NCI-H2227 (cell line): ENCODE results near the gene DSCAM.

Experiments used
- DNase-seq: peaks from one replicate; lab custom pipeline; 2025; ENCODE audit not compliant: unreplicated experiment; lab: John Stamatoyannopoulos, UW

Gene DSCAM

GRCh38 chr21:40839521-40839920, 7.4 kb downstream of the DSCAM start:
- DNase-seq, result no peak

- DNase-seq, result no peak
These were observed 9.5 kb downstream of the DSCAM start for GRCh38 chr21:40837456-40837855.

GRCh38 chr21:40835184-40835694, 11.7 kb downstream of the DSCAM start:
- DNase-seq, result no peak

GRCh38 chr21:40833184-40833583, 13.8 kb downstream of the DSCAM start:
- no peak for DNase-seq

GRCh38 chr21:40832316-40832715, 14.6 kb downstream of the DSCAM start:
- no peak for DNase-seq

GRCh38 chr21:40830836-40831235, 16.1 kb downstream of the DSCAM start:
- no peak for DNase-seq

- DNase-seq, result no peak
These were observed 17.2 kb downstream of the DSCAM start for GRCh38 chr21:40829791-40830190.

- DNase-seq, result no peak
These were observed 17.6 kb downstream of the DSCAM start for GRCh38 chr21:40829308-40829707.

- DNase-seq, result no peak
These were observed 19.4 kb downstream of the DSCAM start for GRCh38 chr21:40827509-40827908.

GRCh38 chr21:40819071-40819900, 27.7 kb downstream of the DSCAM start:
- DNase-seq, result no peak

GRCh38 chr21:40813918-40814317, 33.0 kb downstream of the DSCAM start:
- DNase-seq, result no peak

- DNase-seq, result no peak
These were observed 37.2 kb downstream of the DSCAM start for GRCh38 chr21:40809673-40810197.

- DNase-seq, result no peak
These were observed 43.9 kb downstream of the DSCAM start for GRCh38 chr21:40803101-40803500.

- DNase-seq, result no peak
These were observed 46.8 kb downstream of the DSCAM start for GRCh38 chr21:40800126-40800525.

- DNase-seq, result no peak
These were observed 49.1 kb downstream of the DSCAM start for GRCh38 chr21:40797891-40798290.

GRCh38 chr21:40797410-40797809, 49.5 kb downstream of the DSCAM start:
- no peak for DNase-seq

- no peak for DNase-seq
These were observed 50.5 kb downstream of the DSCAM start for GRCh38 chr21:40796464-40796863.

- DNase-seq, result no peak
These were observed 51.6 kb downstream of the DSCAM start for GRCh38 chr21:40795313-40795712.

GRCh38 chr21:40792691-40793456, 54.1 kb downstream of the DSCAM start:
- DNase-seq, result no peak

GRCh38 chr21:40788635-40789034, 58.3 kb downstream of the DSCAM start:
- no peak for DNase-seq

GRCh38 chr21:40783404-40783803, 63.6 kb downstream of the DSCAM start:
- no peak for DNase-seq
